Chondrocyte (in vitro differentiated cells): ENCODE measurements around the gene PRDX5. TPM values are rescaled to one million over a fixed set of nuclear protein-coding genes. Genes with fewer than 3 reads are reported as not detected.
A peak's percentile ranks its signal among the peaks of the same experiment; 100 is the strongest.

Experiments used
- DNase-seq: peaks from one replicate; pipeline ENCODE4 v3.0.0; 2021; ENCODE audit warnings: mixed read lengths, low spot score
- H3K27ac Mint-ChIP-seq: one replicate; pipeline ENCODE4 v1.8.0; 2021; ENCODE audit warnings: mild to moderate bottlenecking, moderate library complexity, mixed read lengths; ENCODE audit not compliant: unreplicated experiment
- H3K27me3 Mint-ChIP-seq: 2 replicates; pipeline ENCODE4 v1.8.0; 2021; ENCODE audit warnings: low read depth, mixed read lengths
- H3K36me3 Mint-ChIP-seq: 2 replicates; pipeline ENCODE4 v1.8.0; 2021; ENCODE audit warnings: low read depth, mixed read lengths
- H3K4me1 Mint-ChIP-seq: 2 replicates; pipeline ENCODE4 v1.8.0; 2021; ENCODE audit warnings: low read depth, mild to moderate bottlenecking, mixed read lengths
- H3K4me3 Mint-ChIP-seq: one replicate; pipeline ENCODE4 v1.8.0; 2021; ENCODE audit warnings: mild to moderate bottlenecking, moderate library complexity, mixed read lengths; ENCODE audit not compliant: unreplicated experiment
- H3K9me3 Mint-ChIP-seq: 2 replicates; pipeline ENCODE4 v1.8.0; 2021; ENCODE audit warnings: low read depth, mixed read lengths
- total RNA-seq: library from RNA; stranded (reverse); gene quantifications from 3 replicates; pipeline ENCODE4 v1.2.1, GENCODE V29; 2021
- TF ChIP-seq, protein P1 (sequence below): fragments of 200-600 bp; sonication (generic); IDR thresholded peaks from 2 replicates; pipeline ENCODE4 v1.5.0; 2021; ENCODE audit warnings: antibody characterized with exemption, mild to moderate bottlenecking, moderate library complexity

The PRDX5 gene
- total RNA-seq, 1 donor from 2014 or later, result 232 TPM

DNA sequence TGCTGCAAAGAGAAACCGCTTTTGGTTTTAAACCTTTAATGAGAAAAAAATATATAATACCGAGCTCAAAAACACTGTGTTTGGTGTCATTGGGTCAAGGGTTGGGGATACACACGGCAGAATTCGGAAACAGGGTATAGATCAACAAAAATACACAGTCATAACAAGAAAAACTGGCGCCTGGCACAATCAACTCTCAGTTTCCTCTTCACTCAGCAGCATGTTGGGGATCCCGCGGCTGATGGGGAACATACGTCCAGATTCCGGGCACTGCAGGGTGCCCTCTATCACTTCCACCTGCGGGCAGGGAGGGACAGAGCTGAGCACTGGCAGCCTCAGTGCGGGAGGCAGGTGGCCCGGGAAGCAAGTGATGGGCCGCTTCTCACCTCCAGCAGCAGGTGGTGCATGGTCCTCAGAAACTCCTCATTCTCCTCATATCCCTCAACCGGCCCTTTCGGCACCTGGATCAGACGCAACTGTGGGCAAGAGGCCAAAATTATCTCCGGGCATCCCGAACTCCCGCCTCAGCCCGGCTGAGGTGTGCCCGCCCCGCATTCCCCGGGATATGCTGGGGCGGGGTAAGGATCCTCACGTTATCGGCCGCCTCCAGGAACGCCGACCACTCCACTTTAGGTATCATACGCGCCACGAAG lies 1.1 kb upstream of the PRDX5 start:
- Mint-ChIP-seq H3K4me3 (peak overlapping the region; percentile 90), H3K36me3 (peaks cover 7% of the 10 kb centered on the region), H3K27ac (peak overlapping the region; percentile 100), H3K27me3 (no peaks in the 10 kb centered on the region), H3K4me1 (peaks cover 30% of the 10 kb centered on the region), H3K9me3 (no peaks in the 10 kb centered on the region)
- no peak for DNase-seq
- TF ChIP-seq, protein P1, sequence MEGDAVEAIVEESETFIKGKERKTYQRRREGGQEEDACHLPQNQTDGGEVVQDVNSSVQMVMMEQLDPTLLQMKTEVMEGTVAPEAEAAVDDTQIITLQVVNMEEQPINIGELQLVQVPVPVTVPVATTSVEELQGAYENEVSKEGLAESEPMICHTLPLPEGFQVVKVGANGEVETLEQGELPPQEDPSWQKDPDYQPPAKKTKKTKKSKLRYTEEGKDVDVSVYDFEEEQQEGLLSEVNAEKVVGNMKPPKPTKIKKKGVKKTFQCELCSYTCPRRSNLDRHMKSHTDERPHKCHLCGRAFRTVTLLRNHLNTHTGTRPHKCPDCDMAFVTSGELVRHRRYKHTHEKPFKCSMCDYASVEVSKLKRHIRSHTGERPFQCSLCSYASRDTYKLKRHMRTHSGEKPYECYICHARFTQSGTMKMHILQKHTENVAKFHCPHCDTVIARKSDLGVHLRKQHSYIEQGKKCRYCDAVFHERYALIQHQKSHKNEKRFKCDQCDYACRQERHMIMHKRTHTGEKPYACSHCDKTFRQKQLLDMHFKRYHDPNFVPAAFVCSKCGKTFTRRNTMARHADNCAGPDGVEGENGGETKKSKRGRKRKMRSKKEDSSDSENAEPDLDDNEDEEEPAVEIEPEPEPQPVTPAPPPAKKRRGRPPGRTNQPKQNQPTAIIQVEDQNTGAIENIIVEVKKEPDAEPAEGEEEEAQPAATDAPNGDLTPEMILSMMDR, result peak; percentile 40

GRCh38 chr11:64317325-64317960 lies 478 bp upstream of the PRDX5 start, which contains the start of gene TRMT112:
Gene TRMT112 (minus strand): TSS chr11:64317559. CDS start chr11:64317526, 33 bp downstream.
- Mint-ChIP-seq H3K4me1 (peaks cover 30% of the 10 kb centered on the region), H3K4me3 (peak within 1 kb of the TSS; percentile 90), H3K27me3 (no peaks in the 10 kb centered on the region), H3K27ac (peak within 1 kb of the TSS; percentile 100), H3K9me3 (no peaks in the 10 kb centered on the region), H3K36me3 (peaks cover 8% of the 10 kb centered on the region)
- DNase-seq, result peak; percentile 97
- TF ChIP-seq, protein P1, result no peak

DNA sequence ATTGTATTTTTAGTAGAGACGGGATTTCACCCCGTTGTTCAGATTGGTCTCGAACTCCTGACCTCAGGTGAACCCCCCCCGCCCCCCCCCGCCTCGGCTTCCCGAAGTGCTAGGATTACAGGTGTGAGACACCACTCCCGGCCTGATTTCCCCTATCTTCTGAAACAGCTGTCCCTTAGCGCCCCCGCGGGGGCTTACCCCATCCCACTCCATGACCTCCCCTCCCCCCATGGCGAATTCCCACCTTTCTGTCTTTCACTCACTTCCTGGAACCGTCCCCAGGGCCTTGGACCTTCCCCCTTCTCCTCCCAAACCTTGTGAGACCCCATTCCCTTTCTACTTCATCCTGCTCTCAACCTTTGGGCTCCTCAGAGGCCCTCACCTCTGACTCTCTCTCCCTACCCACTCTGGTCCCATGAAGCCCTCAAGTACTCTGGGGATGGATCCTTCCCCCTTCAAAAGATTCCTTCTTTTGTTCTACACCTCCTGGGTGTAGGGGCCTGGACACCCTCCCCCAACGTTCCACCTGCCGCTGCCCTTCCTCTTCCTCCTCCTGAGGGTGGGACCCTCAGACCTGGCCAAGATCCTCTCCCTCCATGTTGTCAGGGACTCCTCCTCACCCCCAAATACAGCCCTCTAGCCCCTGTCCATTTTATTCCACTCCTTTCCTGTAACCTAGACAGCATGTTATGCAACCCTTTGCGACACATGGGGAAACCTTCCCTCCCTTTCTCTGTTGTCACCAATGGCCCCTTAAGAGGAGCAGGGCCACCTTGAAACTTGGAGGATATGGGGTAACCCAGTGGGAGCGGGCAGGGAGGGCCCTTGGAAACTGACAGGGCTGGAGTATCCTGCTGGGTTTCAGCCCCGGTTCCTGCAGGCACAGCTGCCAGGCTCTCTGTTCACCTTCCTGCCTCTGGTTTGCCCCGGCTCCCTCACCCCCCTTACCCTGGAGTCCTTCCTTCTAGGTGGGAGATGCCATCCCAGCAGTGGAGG lies 1.1 kb downstream of the PRDX5 start:
- H3K27ac Mint-ChIP-seq, result peak overlapping the region; percentile 100
- peak; percentile 68 for DNase-seq
- no peaks in the 10 kb centered on the region for H3K27me3 Mint-ChIP-seq
- peaks cover 8% of the 10 kb centered on the region for H3K36me3 Mint-ChIP-seq
- peaks cover 30% of the 10 kb centered on the region for H3K4me1 Mint-ChIP-seq
- TF ChIP-seq, protein P1, result no peak
- H3K9me3 Mint-ChIP-seq, result no peaks in the 10 kb centered on the region
- H3K4me3 Mint-ChIP-seq, result peak overlapping the region; percentile 90

GRCh38 chr11:64320556-64320955 lies 2.6 kb downstream of the PRDX5 start:
- peak; percentile 51 for DNase-seq
- H3K4me3 Mint-ChIP-seq, result no peak overlapping the region

More at GRCh38 chr11:64320556-64320955, 2.6 kb downstream of the PRDX5 start:
- TF ChIP-seq, protein P1, result no peak
- Mint-ChIP-seq H3K27me3 (no peaks in the 10 kb centered on the region), H3K9me3 (no peaks in the 10 kb centered on the region), H3K36me3 (peaks cover 8% of the 10 kb centered on the region), H3K27ac (peak overlapping the region; percentile 1), H3K4me1 (peaks cover 30% of the 10 kb centered on the region)
